Kidney epithelial cell (primary cell): ENCODE data around the gene RNH1. TPM values are rescaled to one million over a fixed set of nuclear protein-coding genes. Genes with fewer than 3 reads are reported as not detected.

Source experiments
- DNase-seq: peaks from one replicate; pipeline ENCODE4 v3.0.0-alpha.2; 2010; ENCODE audit warnings: low read depth
- H3K27me3 ChIP-seq: 2 replicates; pipeline ENCODE4 v1.6.0; 2011; ENCODE audit warnings: low read length; ENCODE audit not compliant: control insufficient read depth, insufficient read depth
- H3K36me3 ChIP-seq: 2 replicates; pipeline ENCODE4 v1.5.1; 2011; ENCODE audit warnings: low read length; ENCODE audit not compliant: control insufficient read depth, insufficient read depth
- H3K4me3 ChIP-seq: 2 replicates; pipeline ENCODE4 v1.5.1; 2011; ENCODE audit warnings: low read depth, mild to moderate bottlenecking, control low read depth, low read length
- total RNA-seq: library from RNA; depleted of rRNA; stranded (reverse); fragments of >200 nt; gene quantifications from 2 replicates; pipeline ENCODE4 v1.2.3, GENCODE V29; 2015
- TF ChIP-seq, protein P1 (sequence below): IDR thresholded peaks from 2 replicates; pipeline ENCODE4 v1.5.1; 2011; ENCODE audit warnings: mild to moderate bottlenecking, moderate library complexity, low read length, control low read depth, inconsistent platforms; ENCODE audit not compliant: insufficient read depth, poor library complexity, severe bottlenecking

Gene RNH1
- total RNA-seq, 1 donor from 2014 or later = 229 TPM

- TF ChIP-seq, protein P1, sequence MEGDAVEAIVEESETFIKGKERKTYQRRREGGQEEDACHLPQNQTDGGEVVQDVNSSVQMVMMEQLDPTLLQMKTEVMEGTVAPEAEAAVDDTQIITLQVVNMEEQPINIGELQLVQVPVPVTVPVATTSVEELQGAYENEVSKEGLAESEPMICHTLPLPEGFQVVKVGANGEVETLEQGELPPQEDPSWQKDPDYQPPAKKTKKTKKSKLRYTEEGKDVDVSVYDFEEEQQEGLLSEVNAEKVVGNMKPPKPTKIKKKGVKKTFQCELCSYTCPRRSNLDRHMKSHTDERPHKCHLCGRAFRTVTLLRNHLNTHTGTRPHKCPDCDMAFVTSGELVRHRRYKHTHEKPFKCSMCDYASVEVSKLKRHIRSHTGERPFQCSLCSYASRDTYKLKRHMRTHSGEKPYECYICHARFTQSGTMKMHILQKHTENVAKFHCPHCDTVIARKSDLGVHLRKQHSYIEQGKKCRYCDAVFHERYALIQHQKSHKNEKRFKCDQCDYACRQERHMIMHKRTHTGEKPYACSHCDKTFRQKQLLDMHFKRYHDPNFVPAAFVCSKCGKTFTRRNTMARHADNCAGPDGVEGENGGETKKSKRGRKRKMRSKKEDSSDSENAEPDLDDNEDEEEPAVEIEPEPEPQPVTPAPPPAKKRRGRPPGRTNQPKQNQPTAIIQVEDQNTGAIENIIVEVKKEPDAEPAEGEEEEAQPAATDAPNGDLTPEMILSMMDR = no peak
Measured at GRCh38 chr11:454043-454442, 53.0 kb downstream of the RNH1 start.

DNA sequence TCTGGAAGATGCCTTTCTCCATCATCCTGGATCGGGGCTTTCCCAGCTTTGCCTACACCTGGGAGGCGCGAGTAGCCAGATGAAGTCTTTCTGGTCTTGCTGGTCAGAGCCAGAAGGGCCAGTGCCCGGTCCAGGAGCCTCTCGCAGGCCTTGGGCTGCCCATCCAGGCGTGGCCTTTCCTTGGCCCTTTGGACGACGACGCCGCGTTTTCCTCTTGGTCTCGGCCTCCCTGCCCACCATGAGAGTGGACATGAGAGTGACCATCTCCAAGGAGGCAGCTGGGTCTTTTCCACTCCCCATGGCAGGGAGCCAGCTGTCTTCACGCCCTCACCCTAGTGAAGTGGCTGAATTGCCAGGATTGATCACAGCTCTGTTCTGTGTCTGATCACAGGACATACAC, 53.5 kb downstream of the RNH1 start:
- Histone ChIP-seq H3K36me3 (no peaks in the 10 kb centered on the region), H3K4me3 (no peak overlapping the region), H3K27me3 (no peaks in the 10 kb centered on the region)
- TF ChIP-seq, protein P1 = no peak
- no peak for DNase-seq

More at GRCh38 chr11:454043-454442, 53.0 kb downstream of the RNH1 start:
- DNase-seq = no peak
- H3K36me3 ChIP-seq = no peaks in the 10 kb centered on the region
- H3K27me3 ChIP-seq = no peaks in the 10 kb centered on the region
- H3K4me3 ChIP-seq = no peak overlapping the region

DNA sequence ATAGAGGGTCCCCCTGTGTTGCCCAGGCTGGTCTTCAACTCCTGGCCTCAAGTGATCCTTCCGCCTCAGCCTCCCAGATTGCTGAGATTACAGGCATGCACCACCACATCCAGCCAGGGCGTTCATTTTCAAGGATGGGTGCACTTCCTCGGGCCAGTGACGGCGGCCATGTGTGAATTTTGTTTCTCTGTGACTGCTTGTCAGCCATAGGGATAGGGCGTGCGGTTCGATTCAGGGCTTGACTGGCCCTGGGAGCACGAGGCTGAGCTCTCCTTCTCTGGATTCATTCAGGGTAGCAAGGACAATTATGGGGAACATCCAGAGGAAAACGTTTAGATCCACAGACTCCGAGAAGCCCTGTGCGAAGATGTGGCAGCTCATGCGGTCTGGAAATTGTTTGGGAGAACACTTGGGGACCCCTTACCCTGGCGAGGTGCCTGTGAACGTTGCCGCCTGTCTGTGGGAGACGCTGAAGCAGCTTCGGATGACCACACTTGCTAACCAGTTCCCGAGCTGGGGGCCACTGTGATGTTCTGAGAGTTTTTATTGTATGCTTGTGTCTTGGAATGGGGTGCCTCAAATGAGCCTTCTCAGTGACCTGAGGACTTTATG, 54.0 kb downstream of the RNH1 start:
- no peak overlapping the region for H3K4me3 ChIP-seq
- no peaks in the 10 kb centered on the region for H3K36me3 ChIP-seq
- no peak for DNase-seq
- no peaks in the 10 kb centered on the region for H3K27me3 ChIP-seq
- TF ChIP-seq, protein P1 = no peak

DNA sequence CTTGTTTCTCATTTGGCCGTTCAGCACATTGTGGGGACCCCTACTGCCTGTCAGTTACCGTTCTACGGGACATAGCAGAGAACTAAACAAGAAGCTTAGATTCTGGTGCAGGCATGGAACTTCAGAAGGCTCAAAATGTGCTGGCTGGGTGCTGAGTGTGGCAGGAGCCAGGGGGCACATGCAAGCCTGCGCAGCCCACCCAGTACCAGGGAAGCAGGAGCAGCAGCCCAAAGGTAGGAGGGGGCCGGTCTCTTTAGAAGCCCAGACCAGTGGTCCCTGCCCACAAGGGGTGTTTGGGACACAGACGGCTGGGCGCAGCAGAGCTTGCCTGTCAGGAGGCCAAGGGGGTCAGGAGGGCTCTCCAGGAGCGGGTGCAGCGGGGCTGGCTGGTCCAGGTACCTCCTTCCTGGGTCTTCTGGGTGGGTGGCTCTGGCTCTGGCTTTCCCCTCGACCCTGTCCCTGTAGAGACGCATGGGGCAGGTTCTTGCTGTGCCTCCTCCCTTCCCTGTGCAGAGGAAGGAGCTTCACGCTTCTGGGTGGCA, 54.8 kb downstream of the RNH1 start:
- TF ChIP-seq, protein P1 = no peak
- H3K27me3 ChIP-seq = no peaks in the 10 kb centered on the region
- DNase-seq = no peak
- H3K4me3 ChIP-seq = no peak overlapping the region
- H3K36me3 ChIP-seq = no peaks in the 10 kb centered on the region

DNA sequence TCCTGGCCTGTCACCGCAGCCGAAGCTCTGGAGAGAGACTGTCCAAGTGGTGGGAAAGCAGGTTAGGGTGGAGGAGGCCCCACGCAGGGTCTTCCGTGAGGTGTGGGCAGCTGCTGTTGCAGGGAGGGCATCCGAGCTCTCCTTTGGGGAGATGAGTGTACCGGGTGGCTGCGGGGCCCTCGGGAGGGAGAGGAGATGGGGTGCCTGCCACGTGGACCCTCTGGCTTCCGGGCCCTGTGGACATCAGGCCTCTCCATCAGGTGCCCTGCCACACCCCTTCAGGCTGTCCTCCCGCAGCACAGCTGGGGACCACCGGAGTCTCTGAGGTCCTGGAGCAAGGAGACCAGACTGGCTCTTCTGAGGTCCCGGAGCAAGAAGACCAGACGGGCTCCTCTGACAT, 55.3 kb downstream of the RNH1 start:
- no peak for DNase-seq
- Histone ChIP-seq H3K27me3 (no peaks in the 10 kb centered on the region), H3K36me3 (no peaks in the 10 kb centered on the region), H3K4me3 (no peak overlapping the region)
- TF ChIP-seq, protein P1 = no peak
